NCI-H82 (cell line): Measurements from ENCODE around the gene CCDC12.

Source experiments
- DNase-seq: peaks from one replicate; lab custom pipeline; 2025; lab: John Stamatoyannopoulos, UW

CCDC12 gene

GRCh38 chr3:47007482-47008233, 31.1 kb upstream of the CCDC12 start:
- no peak for DNase-seq

GRCh38 chr3:47007001-47007400, 30.5 kb upstream of the CCDC12 start:
- no peak for DNase-seq

GRCh38 chr3:47006145-47006651, 29.7 kb upstream of the CCDC12 start:
- DNase-seq, result no peak

- no peak for DNase-seq
Measured at GRCh38 chr3:47005212-47006144, 28.9 kb upstream of the CCDC12 start.

GRCh38 chr3:47004369-47005211, 28.0 kb upstream of the CCDC12 start:
- no peak for DNase-seq

- no peak for DNase-seq
Measured at GRCh38 chr3:47003461-47004368, 27.2 kb upstream of the CCDC12 start.

- no peak for DNase-seq
Measured at GRCh38 chr3:47003056-47003410, 26.5 kb upstream of the CCDC12 start.

GRCh38 chr3:47002171-47003055, 25.9 kb upstream of the CCDC12 start:
- DNase-seq, result no peak

- no peak for DNase-seq
Measured at GRCh38 chr3:47001731-47002170, 25.2 kb upstream of the CCDC12 start.

GRCh38 chr3:47000922-47001730, 24.6 kb upstream of the CCDC12 start:
- no peak for DNase-seq

- no peak for DNase-seq
Measured at GRCh38 chr3:47000198-47000815, 23.8 kb upstream of the CCDC12 start.

- DNase-seq, result no peak
Measured at GRCh38 chr3:46999516-47000197, 23.1 kb upstream of the CCDC12 start.

- DNase-seq, result no peak
Measured at GRCh38 chr3:46998852-46999515, 22.4 kb upstream of the CCDC12 start.

- peak; percentile 58 for DNase-seq
Measured at GRCh38 chr3:46998121-46998851, 21.7 kb upstream of the CCDC12 start.

GRCh38 chr3:46997453-46998091, 21.0 kb upstream of the CCDC12 start:
- DNase-seq, result no peak
